GM12892 (cell line): ENCODE results near the gene TFF3.

Experiments used
- POLR2A ChIP-seq: IDR thresholded peaks from 2 replicates; pipeline ENCODE4 v1.6.1; 2011; ENCODE audit warnings: low read depth, low read length, control low read depth
- POLR2AphosphoS5 ChIP-seq: IDR thresholded peaks from 2 replicates; pipeline ENCODE4 v1.6.1; 2011; ENCODE audit warnings: low read depth, low read length, control low read depth
- TAF1 ChIP-seq: IDR thresholded peaks from 2 replicates; pipeline ENCODE4 v1.6.1; 2011; ENCODE audit warnings: low read depth, mild to moderate bottlenecking, control low read depth, low read length, borderline replicate concordance

DNA sequence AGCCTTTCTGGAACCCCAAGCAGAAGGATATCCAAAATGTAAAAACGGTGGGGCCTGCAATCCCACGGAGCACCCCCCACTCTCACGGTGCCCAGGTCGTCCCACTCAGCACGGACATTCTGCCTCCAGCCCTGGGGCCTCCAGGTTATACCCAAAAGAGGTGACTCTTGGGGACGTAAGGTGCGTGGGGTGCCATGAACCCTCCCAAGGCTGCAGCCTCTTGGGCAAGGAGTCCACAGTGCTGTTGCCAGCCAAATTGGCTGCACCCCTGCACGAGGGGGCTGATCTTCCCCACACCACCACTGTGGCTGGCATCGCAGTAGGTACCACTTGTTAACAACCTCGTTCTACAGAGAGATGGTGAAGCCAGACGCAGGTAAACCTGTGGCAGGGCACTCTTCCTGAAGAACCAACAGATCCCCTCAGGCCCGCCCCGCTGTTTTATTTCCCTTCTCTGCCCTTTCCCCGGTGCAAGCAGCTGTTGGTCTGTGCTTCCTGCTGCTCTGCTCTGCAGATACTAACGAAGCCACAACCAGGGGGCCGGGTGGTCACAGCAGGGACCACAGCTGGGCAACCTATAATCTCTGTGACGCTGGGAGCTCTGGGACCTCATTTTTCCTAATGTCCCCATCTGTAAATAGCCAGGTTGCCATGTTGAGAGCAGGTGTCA is 8.7 kb downstream of the TFF3 start:
- TF ChIP-seq TAF1 (no peak), POLR2AphosphoS5 (no peak), POLR2A (no peak)
